HEK293 (cell line): Measurements from ENCODE around the gene MAGEC3.

Experiments
- REPIN1 ChIP-seq: fragments of 450-650 bp; formaldehyde crosslinking; IDR thresholded peaks from 2 replicates; pipeline ENCODE4 v1.5.1; 2017; ENCODE audit warnings: missing biosample characterization, missing genetic modification characterization, low read depth
- ZNF777 ChIP-seq: fragments of 450-650 bp; formaldehyde crosslinking; IDR thresholded peaks from 2 replicates; pipeline ENCODE4 v1.5.1; 2017; ENCODE audit warnings: missing biosample characterization, missing genetic modification characterization, borderline replicate concordance
- TF ChIP-seq, protein P1 (sequence below): fragments of 450-650 bp; formaldehyde crosslinking; IDR thresholded peaks from 2 replicates; pipeline ENCODE4 v1.5.1; 2016; ENCODE audit warnings: missing biosample characterization, missing genetic modification characterization

- TF ChIP-seq REPIN1 (tag by site-specific recombination) (no peak), ZNF777 (tag by site-specific recombination) (no peak)
- TF ChIP-seq, protein P1, sequence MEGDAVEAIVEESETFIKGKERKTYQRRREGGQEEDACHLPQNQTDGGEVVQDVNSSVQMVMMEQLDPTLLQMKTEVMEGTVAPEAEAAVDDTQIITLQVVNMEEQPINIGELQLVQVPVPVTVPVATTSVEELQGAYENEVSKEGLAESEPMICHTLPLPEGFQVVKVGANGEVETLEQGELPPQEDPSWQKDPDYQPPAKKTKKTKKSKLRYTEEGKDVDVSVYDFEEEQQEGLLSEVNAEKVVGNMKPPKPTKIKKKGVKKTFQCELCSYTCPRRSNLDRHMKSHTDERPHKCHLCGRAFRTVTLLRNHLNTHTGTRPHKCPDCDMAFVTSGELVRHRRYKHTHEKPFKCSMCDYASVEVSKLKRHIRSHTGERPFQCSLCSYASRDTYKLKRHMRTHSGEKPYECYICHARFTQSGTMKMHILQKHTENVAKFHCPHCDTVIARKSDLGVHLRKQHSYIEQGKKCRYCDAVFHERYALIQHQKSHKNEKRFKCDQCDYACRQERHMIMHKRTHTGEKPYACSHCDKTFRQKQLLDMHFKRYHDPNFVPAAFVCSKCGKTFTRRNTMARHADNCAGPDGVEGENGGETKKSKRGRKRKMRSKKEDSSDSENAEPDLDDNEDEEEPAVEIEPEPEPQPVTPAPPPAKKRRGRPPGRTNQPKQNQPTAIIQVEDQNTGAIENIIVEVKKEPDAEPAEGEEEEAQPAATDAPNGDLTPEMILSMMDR (tag by site-specific recombination): no peak
These were observed 1.7 kb downstream of the MAGEC3 start for GRCh38 chrX:141839856-141840255.
